Pancreas (tissue), 10 donors: ENCODE results near the gene F11R. TPM values are rescaled to one million over a fixed set of nuclear protein-coding genes. Genes with fewer than 3 reads are reported as not detected.

Experiments used
- ATAC-seq, 4 donors: fragments of 200-7000 bp; cut with Tn5 transposase; one replicate each; pipeline versions ENCODE4 v1.8.0 to v1.9.1; 2020; ENCODE audit warnings: mild to moderate bottlenecking in 4 of 4, moderate library complexity in 4 of 4
- DNase-seq, 6 donors: peaks; one replicate each; pipeline ENCODE4 v3.0.0-alpha.2; 2020
- FAIRE-seq: peaks from 2 replicates; lab custom pipeline; 2012; peaks lifted over from hg19 to GRCh38; lab: Jason Lieb, UNC
- H3K27ac ChIP-seq, 4 donors: fragments of 200-600 bp; sonication (generic); 1 replicate in 3 of 4; 2 replicates in 1 of 4; pipeline versions ENCODE4 v1.5.0 to v1.8.0; 2020
- H3K27me3 ChIP-seq, 4 donors: fragments of 200-600 bp; one replicate each; pipeline ENCODE4 v1.8.0; 2021
- H3K36me3 ChIP-seq, 3 donors: fragments of 200-600 bp; sonication (generic) in 1 of 3; one replicate each; pipeline versions ENCODE4 v1.5.0 to v1.8.0; 2020 to 2021
- H3K4me1 ChIP-seq, 3 donors: fragments of 200-600 bp; one replicate each; pipeline ENCODE4 v1.8.0; 2021
- H3K4me3 ChIP-seq, 4 donors: fragments of 200-600 bp; sonication (generic) in 2 of 4; one replicate each; pipeline versions ENCODE4 v1.5.0 to v1.8.0; 2020 to 2021
- H3K9me3 ChIP-seq, 4 donors: fragments of 200-600 bp; one replicate each; pipeline ENCODE4 v1.8.0; 2021
- CTCF ChIP-seq, 4 donors: fragments of 200-600 bp; sonication (generic) in 3 of 4; IDR thresholded peaks; one replicate each; pipeline versions ENCODE4 v1.5.0 to v1.8.0; 2021; ENCODE audit warnings: antibody characterized with exemption in 4 of 4
- WGBS, 2 donors: extraction: QIAGEN DNeasy Blood & Tissue Kit; methylation state at CpG; one replicate each; pipeline ENCODE4 v1.1.7; 2013; 5-methylcytosine and 5-hydroxymethylcytosine counted together
- intact Hi-C, 3 donors: fragments of 100-400 bp; cut with DNase I; formaldehyde crosslinking; loops; one replicate each; pipeline versions ENCODE4 v1.11.1 to v1.14.2; 2022
- polyA plus RNA-seq, 2 donors: library from polyadenylated mRNA; stranded (reverse); fragments of 200-250 nt; gene quantifications; one replicate each; pipeline ENCODE4 v1.2.3, GENCODE V29; 2013
- total RNA-seq, 6 donors: library from RNA; stranded (reverse); fragmentation: NEBNext Ultra II Directional in 4 of 6; extraction: Animal tissue kit (Norgen Biotek cat#: 25700) in 4 of 6; gene quantifications; one replicate each; pipeline versions ENCODE4 v1.2.1 to v1.2.4, GENCODE V29; 2021 to 2023
- donor health status: healthy with polysubstance abuse.
- donor health status: DM: no; HTN: no; CAD: no; lungs with moderate emphysema.
- donor health status: DM: no; HTN: no; CAD: no.
- donor health status: control.
- donor health status: control.
- donor health status: Bipolar disorder and iron deficiency.
- donor health status: DM: yes; HTN: yes; CAD: no.
- donor health status: DM: no; HTN: no; CAD: no.
- donor health status: DM: no; HTN: no; CAD: no.
- donor health status: DM: yes; HTN: yes; CAD: no.

Gene F11R
- total and polyA plus RNA-seq, 8 donors, result 22.7 to 59.5 (median 36.9) TPM

GRCh38 chr1:161012420-161012819 is 8.5 kb downstream of the F11R start:
- FAIRE-seq (no peak), DNase-seq (no peak), ATAC-seq (no peak)
- 87 to 89% methylated on average over 3 of the region's 3 CpGs for WGBS, 2 donors
- intact Hi-C loops, result no loop called here
- no peak for TF ChIP-seq CTCF (IDR thresholded peaks at IDR 0.05)
- H3K4me1 ChIP-seq, result peaks cover 14 to 36% (median 14%) of the 10 kb centered on the region in 3 donors
- H3K27me3 ChIP-seq, result no peaks in the 10 kb centered on the region
- no peaks in the 10 kb centered on the region for H3K9me3 ChIP-seq
- no peaks in the 10 kb centered on the region for H3K36me3 ChIP-seq
- H3K27ac ChIP-seq, result peak overlapping the region in 2 of 4 donors; percentile 82 to 94
- H3K4me3 ChIP-seq, result no peak overlapping the region

- no peak for TF ChIP-seq CTCF (IDR thresholded peaks at IDR 0.05)
- H3K9me3 ChIP-seq, result no peaks in the 10 kb centered on the region
- intact Hi-C loops, result loop anchor here in 1 of 3 donors (10.0 kb wide), 1 partner anchor 135 kb away; no protein-coding TSS in a partner anchor
- H3K27ac ChIP-seq, result no peak overlapping the region
- FAIRE-seq (no peak), ATAC-seq (no peak), DNase-seq (no peak)
- H3K4me1 ChIP-seq, result peaks cover 13 to 26% (median 14%) of the 10 kb centered on the region in 3 donors
- no peaks in the 10 kb centered on the region for H3K36me3 ChIP-seq
- no peak overlapping the region for H3K4me3 ChIP-seq
- WGBS, 2 donors, result 87 to 93% methylated on average over 7 of the region's 7 CpGs
- no peaks in the 10 kb centered on the region for H3K27me3 ChIP-seq
Observed at GRCh38 chr1:161009602-161010211, 11.2 kb downstream of the F11R start.

- ATAC-seq, result no peak
- TF ChIP-seq CTCF (IDR thresholded peaks at IDR 0.05), result no peak
- WGBS, 2 donors, result 71 to 73% methylated on average over 4 of the region's 4 CpGs
- Histone ChIP-seq H3K4me1 (peaks cover 6 to 19% (median 8%) of the 10 kb centered on the region in 3 donors), H3K27ac (no peak overlapping the region), H3K36me3 (no peaks in the 10 kb centered on the region), H3K4me3 (no peak overlapping the region), H3K9me3 (no peaks in the 10 kb centered on the region), H3K27me3 (no peaks in the 10 kb centered on the region)
- FAIRE-seq, result no peak
- DNase-seq, result no peak
- intact Hi-C loops, result loop anchor here in 1 of 3 donors (10.0 kb wide), 1 partner anchor 136 kb away; no protein-coding TSS in a partner anchor
Observed at GRCh38 chr1:161008869-161009510, 12.0 kb downstream of the F11R start.

- DNase-seq (no peak), ATAC-seq (no peak), FAIRE-seq (no peak)
- H3K4me1 ChIP-seq, result peaks cover 0 to 7% (median 0%) of the 10 kb centered on the region in 3 donors
- H3K27me3 ChIP-seq, result no peaks in the 10 kb centered on the region
- WGBS, 2 donors, result 93 to 97% methylated on average over 2 of the region's 2 CpGs
- H3K27ac ChIP-seq, result no peak overlapping the region
- H3K36me3 ChIP-seq, result no peaks in the 10 kb centered on the region
- H3K4me3 ChIP-seq, result no peak overlapping the region
- H3K9me3 ChIP-seq, result no peaks in the 10 kb centered on the region
- intact Hi-C loops, result loop anchor here in 1 of 3 donors (10.0 kb wide), 1 partner anchor 137 kb away; no protein-coding TSS in a partner anchor
- TF ChIP-seq CTCF (IDR thresholded peaks at IDR 0.05), result no peak
Observed at GRCh38 chr1:161007369-161007768, 13.6 kb downstream of the F11R start.
